BLaER1 treated with 17β-estradiol and CSF1 and Interleukin-3, amounts not matched to agents 10 nM and 100 nM (cell line): ENCODE results near the gene ABCC5.

Experiments used
- H3K27ac ChIP-seq, 11 experiments: shearing (Covaris generic); formaldehyde crosslinking; 2 replicates each; pipeline ENCODE4 v1.8.1; 2022
- H3K27me3 ChIP-seq, 11 experiments: shearing (Covaris generic); formaldehyde crosslinking; 2 replicates each; pipeline ENCODE4 v1.8.1; 2022
- H3K36me3 ChIP-seq, 11 experiments: shearing (Covaris generic); formaldehyde crosslinking; 2 replicates each; pipeline ENCODE4 v1.8.1; 2022
- H3K4me1 ChIP-seq, 10 experiments: shearing (Covaris generic); formaldehyde crosslinking; 2 replicates each; pipeline ENCODE4 v1.8.1; 2022
- H3K4me2 ChIP-seq, 11 experiments: shearing (Covaris generic); formaldehyde crosslinking; 2 replicates each; pipeline ENCODE4 v1.8.1; 2022
- H3K4me3 ChIP-seq, 10 experiments: shearing (Covaris generic); formaldehyde crosslinking; 2 replicates each; pipeline ENCODE4 v1.8.1; 2022
- H3K9ac ChIP-seq, 11 experiments: shearing (Covaris generic); formaldehyde crosslinking; 2 replicates each; pipeline ENCODE4 v1.8.1; 2022
- H3K9me3 ChIP-seq, 11 experiments: shearing (Covaris generic); formaldehyde crosslinking; replicated peaks in 1 of 11; 2 replicates each; pipeline ENCODE4 v1.8.1; 2022
- H4K20me1 ChIP-seq, 11 experiments: shearing (Covaris generic); formaldehyde crosslinking; 2 replicates each; pipeline ENCODE4 v1.8.1; 2022
- Cebpa-rat ChIP-seq, 11 experiments: shearing (Covaris generic); IDR thresholded peaks; 2 replicates each; pipeline ENCODE4 v1.8.1; 2022

The ABCC5 gene

GRCh38 chr3:183944775-183945174 lies 72.9 kb downstream of the ABCC5 start:
- peak overlapping the region in 2 of 11 experiments; percentile 13 to 15; a peak in 1 of 22 replicates for H3K4me2 ChIP-seq
- no peak overlapping the region for H3K27ac ChIP-seq
- no peaks in the 10 kb centered on the region for H3K27me3 ChIP-seq
- H3K9ac ChIP-seq = no peak overlapping the region; a peak in 1 of 22 replicates
- TF ChIP-seq Cebpa-rat (IDR thresholded peaks at IDR 0.05) = no peak
- H3K4me3 ChIP-seq = no peak overlapping the region
- no peaks in the 10 kb centered on the region for H3K9me3 ChIP-seq
- no peaks in the 10 kb centered on the region; a peak in 1 of 22 replicates for H4K20me1 ChIP-seq
- peaks cover 0 to 10% (median 0%) of the 10 kb centered on the region in 10 experiments; a peak in 4 of 20 replicates for H3K4me1 ChIP-seq
- peaks cover 76 to 99% (median 90%) of the 10 kb centered on the region in 11 experiments for H3K36me3 ChIP-seq

DNA sequence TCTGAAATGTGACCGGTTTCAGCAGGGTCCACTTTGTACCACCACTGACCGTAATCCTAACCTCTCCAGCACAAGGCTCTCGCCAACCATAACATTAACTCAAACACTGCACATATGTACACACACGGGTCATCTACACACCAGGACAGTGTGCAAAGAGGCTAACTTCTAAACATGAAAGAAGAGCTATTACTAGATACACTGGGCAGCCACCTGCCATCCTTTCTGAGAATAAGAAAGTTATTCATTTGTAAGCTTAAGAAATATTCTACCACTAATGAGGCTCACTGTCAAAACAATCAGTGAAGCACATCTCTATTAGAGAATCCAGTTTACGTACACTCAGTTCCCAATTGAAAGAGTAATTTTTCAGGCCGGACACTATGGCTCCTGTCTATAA lies 73.9 kb downstream of the ABCC5 start:
- Histone ChIP-seq H3K27me3 (no peaks in the 10 kb centered on the region), H3K36me3 (peaks cover 68 to 99% (median 90%) of the 10 kb centered on the region in 11 experiments), H3K9ac (no peak overlapping the region), H3K9me3 (no peaks in the 10 kb centered on the region), H3K27ac (no peak overlapping the region), H3K4me2 (no peak overlapping the region), H3K4me1 (peaks cover 0 to 10% (median 0%) of the 10 kb centered on the region in 10 experiments; a peak in 4 of 20 replicates), H3K4me3 (no peak overlapping the region), H4K20me1 (no peaks in the 10 kb centered on the region)
- TF ChIP-seq Cebpa-rat (IDR thresholded peaks at IDR 0.05) = no peak

DNA sequence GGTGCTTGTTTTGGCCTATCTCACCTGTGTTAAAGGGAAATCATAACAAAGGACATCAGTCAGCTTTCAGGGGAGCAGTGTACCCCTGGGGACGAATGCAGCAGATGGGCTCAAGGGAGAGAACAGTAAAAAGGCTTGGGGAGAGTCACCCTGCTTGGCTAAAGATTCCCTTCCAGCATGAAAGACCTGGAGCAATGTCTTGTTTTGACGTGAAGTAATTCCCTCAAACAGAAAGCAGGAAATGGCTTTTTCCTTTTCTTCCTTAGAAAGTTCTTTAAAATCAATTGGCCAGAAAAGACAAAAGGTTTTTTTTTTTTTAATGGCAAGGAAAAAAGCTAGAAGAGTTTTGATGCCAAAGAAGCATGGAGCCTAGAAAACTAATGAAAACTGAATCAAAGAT lies 76.5 kb downstream of the ABCC5 start:
- Histone ChIP-seq H3K9me3 (no peaks in the 10 kb centered on the region), H4K20me1 (no peaks in the 10 kb centered on the region), H3K9ac (no peak overlapping the region), H3K4me1 (peaks cover 0 to 10% (median 0%) of the 10 kb centered on the region in 10 experiments; a peak in 4 of 20 replicates), H3K36me3 (peaks cover 68 to 99% (median 91%) of the 10 kb centered on the region in 11 experiments), H3K27me3 (no peaks in the 10 kb centered on the region), H3K4me3 (no peak overlapping the region), H3K27ac (no peak overlapping the region), H3K4me2 (no peak overlapping the region)
- TF ChIP-seq Cebpa-rat (IDR thresholded peaks at IDR 0.05) = no peak

- Histone ChIP-seq H3K9me3 (no peaks in the 10 kb centered on the region), H3K27me3 (no peaks in the 10 kb centered on the region), H3K27ac (no peak overlapping the region), H4K20me1 (no peaks in the 10 kb centered on the region), H3K4me2 (no peak overlapping the region), H3K9ac (no peak overlapping the region), H3K4me3 (no peak overlapping the region), H3K4me1 (no peaks in the 10 kb centered on the region), H3K36me3 (peaks cover 49 to 100% (median 88%) of the 10 kb centered on the region in 11 experiments)
- no peak for TF ChIP-seq Cebpa-rat (IDR thresholded peaks at IDR 0.05)
These were observed 79.9 kb downstream of the ABCC5 start for GRCh38 chr3:183937601-183938286.

DNA sequence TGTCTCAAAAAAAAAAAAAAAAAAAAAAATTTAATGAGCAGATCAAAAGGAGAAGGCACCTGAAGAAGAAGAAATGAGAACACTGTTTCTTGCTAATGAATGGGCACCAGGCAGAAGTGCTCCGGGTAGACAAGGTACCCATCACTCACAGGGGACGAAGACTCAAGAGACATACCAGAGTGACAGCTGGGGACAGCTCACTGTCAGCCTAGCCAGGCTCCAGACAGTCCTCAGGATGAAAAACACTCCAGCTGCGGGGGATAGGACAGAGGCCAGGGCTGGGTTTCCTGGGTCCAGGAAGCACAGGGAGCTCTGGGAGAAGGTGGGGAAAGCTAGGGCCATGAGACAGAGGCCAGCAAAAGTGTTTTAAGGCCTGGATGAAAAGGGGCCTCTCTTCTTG lies 84.5 kb downstream of the ABCC5 start:
- Histone ChIP-seq H4K20me1 (no peaks in the 10 kb centered on the region), H3K27ac (no peak overlapping the region), H3K9ac (no peak overlapping the region), H3K9me3 (no peaks in the 10 kb centered on the region), H3K4me1 (peaks cover 5 to 22% (median 18%) of the 10 kb centered on the region in 10 experiments; a peak in 18 of 20 replicates), H3K36me3 (peaks cover 33 to 98% (median 65%) of the 10 kb centered on the region in 11 experiments), H3K27me3 (no peaks in the 10 kb centered on the region), H3K4me3 (no peak overlapping the region), H3K4me2 (no peak overlapping the region)
- TF ChIP-seq Cebpa-rat (IDR thresholded peaks at IDR 0.05) = no peak

GRCh38 chr3:183931881-183932280 lies 85.8 kb downstream of the ABCC5 start:
- peak overlapping the region in 6 of 11 experiments; percentile 44 to 66 (median 56); a peak in 7 of 22 replicates for H3K27ac ChIP-seq
- no peaks in the 10 kb centered on the region for H3K27me3 ChIP-seq
- no peaks in the 10 kb centered on the region for H3K9me3 ChIP-seq
- peak overlapping the region in 6 of 11 experiments; percentile 50 to 78 (median 60); a peak in 7 of 22 replicates for H3K4me2 ChIP-seq
- no peak overlapping the region for H3K9ac ChIP-seq
- TF ChIP-seq Cebpa-rat (IDR thresholded peaks at IDR 0.05) = no peak
- no peaks in the 10 kb centered on the region for H4K20me1 ChIP-seq
- H3K36me3 ChIP-seq = peaks cover 32 to 98% (median 65%) of the 10 kb centered on the region in 11 experiments
- H3K4me1 ChIP-seq = peaks cover 5 to 22% (median 18%) of the 10 kb centered on the region in 10 experiments; a peak in 18 of 20 replicates
- H3K4me3 ChIP-seq = no peak overlapping the region

GRCh38 chr3:183930086-183930485 lies 87.6 kb downstream of the ABCC5 start:
- no peaks in the 10 kb centered on the region for H4K20me1 ChIP-seq
- TF ChIP-seq Cebpa-rat (IDR thresholded peaks at IDR 0.05) = no peak
- H3K27me3 ChIP-seq = no peaks in the 10 kb centered on the region
- H3K9ac ChIP-seq = no peak overlapping the region
- no peak overlapping the region for H3K4me3 ChIP-seq
- peaks cover 5 to 22% (median 18%) of the 10 kb centered on the region in 10 experiments; a peak in 18 of 20 replicates for H3K4me1 ChIP-seq
- peaks cover 33 to 98% (median 66%) of the 10 kb centered on the region in 11 experiments for H3K36me3 ChIP-seq
- H3K27ac ChIP-seq = peak overlapping the region in 7 of 11 experiments; percentile 42 to 66 (median 61); a peak in 12 of 22 replicates
- no peaks in the 10 kb centered on the region for H3K9me3 ChIP-seq
- peak overlapping the region in 5 of 11 experiments; percentile 57 to 78 (median 62); a peak in 10 of 22 replicates for H3K4me2 ChIP-seq

DNA sequence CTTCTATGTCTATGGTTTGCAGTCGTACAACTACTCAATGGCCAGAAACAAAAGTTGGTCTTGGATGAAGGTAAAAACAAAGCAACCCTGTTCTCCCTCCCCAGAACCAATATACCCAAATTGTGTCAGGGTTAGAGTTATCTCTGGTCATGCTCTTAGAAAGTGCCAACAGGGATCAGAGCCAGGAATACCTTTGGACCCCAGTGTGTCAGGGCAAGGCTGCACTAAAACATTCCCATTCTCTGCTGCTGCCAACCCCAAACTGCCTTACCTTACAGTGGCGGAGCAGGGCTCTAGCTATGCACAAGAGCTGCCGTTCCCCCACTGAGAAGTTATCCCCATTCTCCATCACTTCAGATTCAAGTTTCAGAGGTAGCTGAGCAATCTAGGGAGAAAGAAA lies 90.6 kb downstream of the ABCC5 start:
- Histone ChIP-seq H3K4me3 (no peak overlapping the region), H3K9me3 (no peaks in the 10 kb centered on the region), H3K36me3 (peaks cover 52 to 98% (median 68%) of the 10 kb centered on the region in 11 experiments), H3K27me3 (no peaks in the 10 kb centered on the region), H3K4me2 (no peak overlapping the region), H3K27ac (no peak overlapping the region), H3K4me1 (peaks cover 5 to 22% (median 18%) of the 10 kb centered on the region in 10 experiments; a peak in 18 of 20 replicates), H4K20me1 (peaks cover 0 to 4% (median 0%) of the 10 kb centered on the region in 11 experiments; a peak in 1 of 22 replicates), H3K9ac (no peak overlapping the region)
- TF ChIP-seq Cebpa-rat (IDR thresholded peaks at IDR 0.05) = no peak

DNA sequence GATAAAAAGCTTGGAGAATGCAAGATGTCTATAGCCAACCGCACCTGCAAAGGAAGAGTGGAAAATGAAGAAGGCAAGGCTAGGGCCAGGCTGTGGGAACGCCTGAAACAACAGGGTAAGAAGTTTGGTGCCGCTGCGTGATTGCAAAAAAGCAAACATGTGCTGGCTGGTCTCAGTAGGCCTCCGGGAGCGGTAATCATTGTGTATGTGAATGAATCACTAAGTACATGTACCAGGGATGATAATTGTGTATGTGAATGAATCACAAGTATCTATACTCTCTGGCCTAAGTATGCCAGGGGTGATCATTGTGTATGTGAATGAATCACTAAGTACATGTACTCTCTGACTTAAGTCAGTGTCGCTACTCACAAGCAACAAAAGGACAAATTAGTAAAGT lies 92.7 kb downstream of the ABCC5 start:
- Histone ChIP-seq H3K4me2 (no peak overlapping the region), H3K9me3 (no peaks in the 10 kb centered on the region), H4K20me1 (peaks cover 0 to 4% (median 0%) of the 10 kb centered on the region in 11 experiments; a peak in 1 of 22 replicates), H3K27ac (no peak overlapping the region), H3K4me3 (no peak overlapping the region), H3K9ac (no peak overlapping the region), H3K4me1 (peaks cover 0 to under 1% (median 0%) of the 10 kb centered on the region in 10 experiments; a peak in 2 of 20 replicates), H3K36me3 (peaks cover 70 to 100% (median 81%) of the 10 kb centered on the region in 11 experiments), H3K27me3 (no peaks in the 10 kb centered on the region)
- TF ChIP-seq Cebpa-rat (IDR thresholded peaks at IDR 0.05) = no peak
